ENCODE data around the gene ASTN2. TPM values are rescaled to one million over a fixed set of nuclear protein-coding genes. Genes with fewer than 3 reads are reported as not detected.
"Not testable (repeated sequence)": the region's sequence is repeated elsewhere in the genome, so short reads cannot be mapped to it uniquely, and the experiment has no call there.

Gene ASTN2
- total RNA-seq, 1 donor from 2014 or later, result 12.2 TPM

GRCh38 chr9:116456490-116457088 is 958.3 kb downstream of the ASTN2 start:
- Histone ChIP-seq H3K4me3 (ENCODE audit: low read depth, low read length) (no peak overlapping the region), H3K27me3 (ENCODE audit: control insufficient read depth, insufficient read depth, low read length) (no peaks in the 10 kb centered on the region), H3K36me3 (ENCODE audit: control insufficient read depth, insufficient read depth, low read length) (no peaks in the 10 kb centered on the region)
- DNase-seq (ENCODE audit: low read depth), result no peak
- TF ChIP-seq CTCF (IDR thresholded peaks at IDR 0.05; ENCODE audit: insufficient read depth, low read length, poor library complexity, severe bottlenecking), result no peak

GRCh38 chr9:116454539-116454938 is 960.3 kb downstream of the ASTN2 start:
- DNase-seq (ENCODE audit: low read depth); H3K27me3 ChIP-seq (ENCODE audit: control insufficient read depth, insufficient read depth, low read length); H3K4me3 ChIP-seq (ENCODE audit: low read depth, low read length); H3K36me3 ChIP-seq (ENCODE audit: control insufficient read depth, insufficient read depth, low read length): not testable (repeated sequence)

GRCh38 chr9:116453785-116454184 is 961.1 kb downstream of the ASTN2 start:
- Histone ChIP-seq H3K27me3 (ENCODE audit: control insufficient read depth, insufficient read depth, low read length) (no peaks in the 10 kb centered on the region), H3K4me3 (ENCODE audit: low read depth, low read length) (no peak overlapping the region), H3K36me3 (ENCODE audit: control insufficient read depth, insufficient read depth, low read length) (no peaks in the 10 kb centered on the region)
- TF ChIP-seq CTCF (IDR thresholded peaks at IDR 0.05; ENCODE audit: insufficient read depth, low read length, poor library complexity, severe bottlenecking), result no peak
- no peak for DNase-seq (ENCODE audit: low read depth)

- Histone ChIP-seq H3K27me3 (ENCODE audit: control insufficient read depth, insufficient read depth, low read length) (no peaks in the 10 kb centered on the region), H3K36me3 (ENCODE audit: control insufficient read depth, insufficient read depth, low read length) (no peaks in the 10 kb centered on the region), H3K4me3 (ENCODE audit: low read depth, low read length) (no peak overlapping the region)
- no peak for DNase-seq (ENCODE audit: low read depth)
- no peak for TF ChIP-seq CTCF (IDR thresholded peaks at IDR 0.05; ENCODE audit: insufficient read depth, low read length, poor library complexity, severe bottlenecking)
These were observed 962.2 kb downstream of the ASTN2 start for GRCh38 chr9:116452634-116453033.

GRCh38 chr9:116452227-116452626 is 962.6 kb downstream of the ASTN2 start:
- Histone ChIP-seq H3K4me3 (ENCODE audit: low read depth, low read length) (no peak overlapping the region), H3K36me3 (ENCODE audit: control insufficient read depth, insufficient read depth, low read length) (no peaks in the 10 kb centered on the region), H3K27me3 (ENCODE audit: control insufficient read depth, insufficient read depth, low read length) (no peaks in the 10 kb centered on the region)
- no peak for TF ChIP-seq CTCF (IDR thresholded peaks at IDR 0.05; ENCODE audit: insufficient read depth, low read length, poor library complexity, severe bottlenecking)
- DNase-seq (ENCODE audit: low read depth), result no peak

- no peak for DNase-seq (ENCODE audit: low read depth)
- TF ChIP-seq CTCF (IDR thresholded peaks at IDR 0.05; ENCODE audit: insufficient read depth, low read length, poor library complexity, severe bottlenecking), result no peak
- Histone ChIP-seq H3K4me3 (ENCODE audit: low read depth, low read length) (no peak overlapping the region), H3K27me3 (ENCODE audit: control insufficient read depth, insufficient read depth, low read length) (no peaks in the 10 kb centered on the region), H3K36me3 (ENCODE audit: control insufficient read depth, insufficient read depth, low read length) (no peaks in the 10 kb centered on the region)
These were observed 963.2 kb downstream of the ASTN2 start for GRCh38 chr9:116451500-116452115.
